Smooth muscle cell (in vitro differentiated cells): ENCODE measurements around the gene ATN1. TPM values are rescaled to one million over a fixed set of nuclear protein-coding genes. Genes with fewer than 3 reads are reported as not detected.

Experiments used
- DNase-seq: peaks from one replicate; lab custom pipeline; 2025; ENCODE audit not compliant: unreplicated experiment; lab: John Stamatoyannopoulos, UW
- H2AFZ ChIP-seq: fragments of 200-600 bp; sonication (generic); 2 replicates; pipeline ENCODE4 v1.6.0; 2016; ENCODE audit warnings: antibody characterized with exemption, low read depth, mild to moderate bottlenecking
- H3F3A ChIP-seq: fragments of 200-600 bp; sonication (generic); 2 replicates; pipeline ENCODE4 v1.6.0; 2017; ENCODE audit warnings: antibody characterized with exemption, low read depth
- H3K27ac ChIP-seq: fragments of 200-600 bp; sonication (generic); 2 replicates; pipeline ENCODE4 v1.5.1; 2016; ENCODE audit warnings: low read depth, mild to moderate bottlenecking
- H3K27me3 ChIP-seq: fragments of 200-600 bp; sonication (generic); 2 replicates; pipeline ENCODE4 v1.6.1; 2016; ENCODE audit warnings: low read depth, mild to moderate bottlenecking
- H3K36me3 ChIP-seq: fragments of 200-600 bp; sonication (generic); 2 replicates; pipeline ENCODE4 v1.5.1; 2016; ENCODE audit warnings: low read depth
- H3K4me1 ChIP-seq: fragments of 200-600 bp; sonication (generic); 2 replicates; pipeline ENCODE4 v1.5.1; 2016; ENCODE audit warnings: low read depth
- H3K4me2 ChIP-seq: fragments of 200-600 bp; sonication (generic); 2 replicates; pipeline ENCODE4 v1.6.0; 2016; ENCODE audit warnings: mild to moderate bottlenecking
- H3K4me3 ChIP-seq: fragments of 200-600 bp; sonication (generic); 2 replicates; pipeline ENCODE4 v1.5.1; 2016; ENCODE audit warnings: mild to moderate bottlenecking
- H3K79me2 ChIP-seq: fragments of 200-600 bp; sonication (generic); 2 replicates; pipeline ENCODE4 v1.6.0; 2016; ENCODE audit warnings: low read depth, mild to moderate bottlenecking
- H3K9ac ChIP-seq: fragments of 200-600 bp; sonication (generic); 2 replicates; pipeline ENCODE4 v1.6.0; 2016; ENCODE audit warnings: low read depth
- H3K9me3 ChIP-seq: fragments of 200-600 bp; sonication (generic); replicated peaks from 2 replicates; pipeline ENCODE4 v1.5.1; 2016; ENCODE audit warnings: low read depth
- H4K20me1 ChIP-seq: fragments of 200-600 bp; sonication (generic); 2 replicates; pipeline ENCODE4 v1.6.0; 2016; ENCODE audit warnings: low read depth
- CTCF ChIP-seq: fragments of 200-600 bp; sonication (generic); IDR thresholded peaks from 2 replicates; pipeline ENCODE4 v1.5.1; 2017; ENCODE audit warnings: borderline replicate concordance, mild to moderate bottlenecking, antibody characterized with exemption; ENCODE audit not compliant: insufficient read depth, poor library complexity, severe bottlenecking
- WGBS: methylation state at CpG from one replicate; pipeline ENCODE4 v1.1.7; 2016; ENCODE audit warnings: low lambda C conversion rate; 5-methylcytosine and 5-hydroxymethylcytosine counted together
- polyA plus RNA-seq: library from polyadenylated mRNA; unstranded; fragments of >200 nt; fragmentation: Nextera tagmentation; extraction: Ambion mirVana; gene quantifications from 2 replicates; pipeline ENCODE4 v1.2.1, GENCODE V29; 2016
- total RNA-seq: library from RNA; depleted of rRNA; stranded (reverse); fragments of >200 nt; gene quantifications from 2 replicates; pipeline ENCODE4 v1.2.3, GENCODE V29; 2014

ATN1 gene
- total and polyA plus RNA-seq, 2 experiments from 2014 or later = 28.8 to 30.4 TPM

- Histone ChIP-seq H3K27me3 (no peaks in the 10 kb centered on the region), H4K20me1 (peaks cover 18% of the 10 kb centered on the region), H2AFZ (peak overlapping the region; percentile 5), H3F3A (peaks cover 47% of the 10 kb centered on the region), H3K4me2 (peak overlapping the region; percentile 92), H3K36me3 (no peaks in the 10 kb centered on the region), H3K9ac (peak overlapping the region; percentile 71), H3K4me3 (peak overlapping the region; percentile 64), H3K79me2 (peaks cover 17% of the 10 kb centered on the region), H3K27ac (peak overlapping the region; percentile 61), H3K9me3 (no peaks in the 10 kb centered on the region), H3K4me1 (peaks cover 11% of the 10 kb centered on the region)
- TF ChIP-seq CTCF = peak; percentile 91
- peak; percentile 55 for DNase-seq
- WGBS = 3% methylated on average over 57 of the region's 80 CpGs
Observed at GRCh38 chr12:6937481-6938352, 10.0 kb downstream of the ATN1 start.

GRCh38 chr12:6938353-6939190 is 10.8 kb downstream of the ATN1 start:
- WGBS = 94% methylated on average over 29 of the region's 32 CpGs
- H3K4me1 ChIP-seq = peaks cover 15% of the 10 kb centered on the region
- peaks cover 9% of the 10 kb centered on the region for H3K79me2 ChIP-seq
- H4K20me1 ChIP-seq = peaks cover 10% of the 10 kb centered on the region
- H3K36me3 ChIP-seq = no peaks in the 10 kb centered on the region
- no peak for TF ChIP-seq CTCF
- peak overlapping the region; percentile 82 for H3K4me2 ChIP-seq
- H3K9ac ChIP-seq = peak overlapping the region; percentile 62
- peaks cover 42% of the 10 kb centered on the region for H3F3A ChIP-seq
- H3K27me3 ChIP-seq = no peaks in the 10 kb centered on the region
- DNase-seq = no peak
- no peaks in the 10 kb centered on the region for H3K9me3 ChIP-seq
- peak overlapping the region; percentile 15 for H3K27ac ChIP-seq
- H3K4me3 ChIP-seq = peak overlapping the region; percentile 64
- H2AFZ ChIP-seq = no peak overlapping the region

- Histone ChIP-seq H3K27ac (no peak overlapping the region), H3K4me1 (peaks cover 15% of the 10 kb centered on the region), H3K36me3 (no peaks in the 10 kb centered on the region), H2AFZ (no peak overlapping the region), H3K4me2 (no peak overlapping the region), H3K4me3 (no peak overlapping the region), H3K27me3 (no peaks in the 10 kb centered on the region), H3K9me3 (no peaks in the 10 kb centered on the region), H3K9ac (no peak overlapping the region), H4K20me1 (peaks cover 4% of the 10 kb centered on the region), H3F3A (peaks cover 36% of the 10 kb centered on the region), H3K79me2 (peaks cover 4% of the 10 kb centered on the region)
- no peak for TF ChIP-seq CTCF
- WGBS = 98% methylated on average over 2 of the region's 2 CpGs
- DNase-seq = no peak
Observed at GRCh38 chr12:6939191-6939540, 11.4 kb downstream of the ATN1 start.
